H9 (cell line): ENCODE measurements around the gene NLRP9. TPM values are rescaled to one million over a fixed set of nuclear protein-coding genes. Genes with fewer than 3 reads are reported as not detected.
"Not testable (repeated sequence)": the region's sequence is repeated elsewhere in the genome, so short reads cannot be mapped to it uniquely, and the experiment has no call there.

Source experiments
- DNase-seq: peaks from one replicate; pipeline ENCODE4 v3.0.0-alpha.2; 2017
- H2AFZ ChIP-seq: one replicate; pipeline ENCODE4 v1.6.1; 2013; ENCODE audit warnings: mild to moderate bottlenecking, low read length, control low read depth, moderate library complexity
- H2AK5ac ChIP-seq: 2 replicates; pipeline ENCODE4 v1.6.1; 2013; ENCODE audit warnings: low read length, control low read depth, mixed read lengths; ENCODE audit not compliant: insufficient read length
- H2BK120ac ChIP-seq: one replicate; pipeline ENCODE4 v1.6.1; 2013; ENCODE audit warnings: low read depth, mild to moderate bottlenecking, low read length, control low read depth, inconsistent platforms; ENCODE audit not compliant: poor library complexity, severe bottlenecking
- H2BK12ac ChIP-seq: 2 replicates; pipeline ENCODE4 v1.6.1; 2013; ENCODE audit warnings: low read length, control low read depth, mixed read lengths, low read depth; ENCODE audit not compliant: insufficient read length
- H2BK15ac ChIP-seq: 2 replicates; pipeline ENCODE4 v1.6.1; 2013; ENCODE audit warnings: low read depth, low read length, control low read depth
- H2BK20ac ChIP-seq: one replicate; pipeline ENCODE4 v1.6.1; 2013; ENCODE audit warnings: low read depth, mild to moderate bottlenecking, low read length, control low read depth, inconsistent platforms; ENCODE audit not compliant: poor library complexity, severe bottlenecking
- H2BK5ac ChIP-seq: 2 replicates; pipeline ENCODE4 v1.6.1; 2013; ENCODE audit warnings: low read length, control low read depth, mixed read lengths; ENCODE audit not compliant: insufficient read length
- H3K14ac ChIP-seq: 2 replicates; pipeline ENCODE4 v1.6.1; 2013; ENCODE audit warnings: low read length, control low read depth; ENCODE audit not compliant: insufficient read depth
- H3K18ac ChIP-seq: 2 replicates; pipeline ENCODE4 v1.6.1; 2013; ENCODE audit warnings: low read depth, mild to moderate bottlenecking, mixed read lengths, low read length, control low read depth; ENCODE audit not compliant: insufficient read length
- H3K23ac ChIP-seq: 2 replicates; pipeline ENCODE4 v1.6.1; 2013; ENCODE audit warnings: low read length, control low read depth, mixed read lengths, low read depth; ENCODE audit not compliant: insufficient read length
- H3K23me2 ChIP-seq: 2 replicates; pipeline ENCODE4 v1.6.1; 2013; ENCODE audit warnings: low read depth, mild to moderate bottlenecking, mixed read lengths, low read length, control low read depth; ENCODE audit not compliant: insufficient read length, poor library complexity, severe bottlenecking
- H3K27ac ChIP-seq: 2 replicates; pipeline ENCODE4 v1.5.1; 2013; ENCODE audit warnings: low read length, control low read depth, mixed read lengths, low read depth; ENCODE audit not compliant: insufficient read length
- H3K27me3 ChIP-seq: 2 replicates; pipeline ENCODE4 v1.6.1; 2013; ENCODE audit warnings: low read length, control low read depth, inconsistent platforms; ENCODE audit not compliant: insufficient read depth
- H3K4ac ChIP-seq: 2 replicates; pipeline ENCODE4 v1.6.1; 2013; ENCODE audit warnings: low read depth, mild to moderate bottlenecking, control low read depth, inconsistent platforms, low read length, moderate library complexity
- H3K4me1 ChIP-seq: 2 replicates; pipeline ENCODE4 v1.6.1; 2013; ENCODE audit warnings: low read length, control low read depth, inconsistent platforms; ENCODE audit not compliant: insufficient read depth
- H3K4me2 ChIP-seq: 2 replicates; pipeline ENCODE4 v1.6.1; 2013; ENCODE audit warnings: low read length, control low read depth, mixed read lengths; ENCODE audit not compliant: insufficient read length, insufficient read depth
- H3K56ac ChIP-seq: 2 replicates; pipeline ENCODE4 v1.6.1; 2013; ENCODE audit warnings: low read depth, mild to moderate bottlenecking, mixed read lengths, low read length, control low read depth; ENCODE audit not compliant: insufficient read length
- H3K79me1 ChIP-seq: 2 replicates; pipeline ENCODE4 v1.6.1; 2013; ENCODE audit warnings: low read depth, mild to moderate bottlenecking, moderate library complexity, low read length, control low read depth, inconsistent platforms; ENCODE audit not compliant: insufficient read depth, poor library complexity, severe bottlenecking
- H3K79me2 ChIP-seq: 2 replicates; pipeline ENCODE4 v1.6.1; 2013; ENCODE audit warnings: low read length, control low read depth, inconsistent platforms; ENCODE audit not compliant: insufficient read depth
- H3K9ac ChIP-seq: 2 replicates; pipeline ENCODE4 v1.6.1; 2013; ENCODE audit warnings: low read length, control low read depth, mixed read lengths; ENCODE audit not compliant: insufficient read length; ENCODE audit errors: extremely low read depth
- H3K9me3 ChIP-seq: one replicate; pipeline ENCODE4 v1.6.1; 2013; ENCODE audit warnings: low read depth, low read length, inconsistent platforms; ENCODE audit not compliant: control insufficient read depth
- H3T11ph ChIP-seq: one replicate; pipeline ENCODE4 v1.6.1; 2013; ENCODE audit warnings: mild to moderate bottlenecking, low read length, control low read depth, inconsistent platforms
- H4K20me1 ChIP-seq: one replicate; pipeline ENCODE4 v1.6.1; 2013; ENCODE audit not compliant: control insufficient read depth, insufficient read length, insufficient read depth
- H4K5ac ChIP-seq: 2 replicates; pipeline ENCODE4 v1.6.1; 2013; ENCODE audit warnings: low read depth, mild to moderate bottlenecking, mixed read lengths, low read length, control low read depth; ENCODE audit not compliant: insufficient read length
- H4K8ac ChIP-seq: replicated peaks from 2 replicates; pipeline ENCODE4 v1.6.1; 2013; ENCODE audit warnings: low read length, control low read depth, mixed read lengths, low read depth; ENCODE audit not compliant: insufficient read length
- H4K91ac ChIP-seq: 2 replicates; pipeline ENCODE4 v1.6.1; 2013; ENCODE audit warnings: low read depth, mild to moderate bottlenecking, moderate library complexity, mixed read lengths, low read length, control low read depth; ENCODE audit not compliant: insufficient read length
- H3K27ac Mint-ChIP-seq, 3 experiments: 2 replicates in 2 of 3; 3 replicates in 1 of 3; pipeline ENCODE4 v1.8.0; 2020 to 2021; ENCODE audit warnings: mixed read lengths in 3 of 3, mild to moderate bottlenecking in 1 of 3, moderate library complexity in 1 of 3
- H3K27me3 Mint-ChIP-seq: 2 replicates; pipeline ENCODE4 v1.8.0; 2021; ENCODE audit warnings: low read depth, mild to moderate bottlenecking, moderate library complexity, mixed read lengths
- H3K36me3 Mint-ChIP-seq, 3 experiments: 2 replicates in 2 of 3; 3 replicates in 1 of 3; pipeline ENCODE4 v1.8.0; 2020 to 2021; ENCODE audit warnings: low read depth in 3 of 3, mixed read lengths in 3 of 3; ENCODE audit not compliant: insufficient read depth in 1 of 3
- H3K4me1 Mint-ChIP-seq, 2 experiments: 2 replicates each; pipeline ENCODE4 v1.8.0; 2020; ENCODE audit warnings: mixed read lengths in 2 of 2
- H3K4me3 Mint-ChIP-seq, 2 experiments: 2 replicates in 1 of 2; 3 replicates in 1 of 2; pipeline ENCODE4 v1.8.0; 2020 to 2021; ENCODE audit warnings: mild to moderate bottlenecking in 2 of 2, mixed read lengths in 2 of 2, moderate library complexity in 1 of 2
- H3K9me3 Mint-ChIP-seq, 2 experiments: 2 replicates in 1 of 2; 3 replicates in 1 of 2; pipeline ENCODE4 v1.8.0; 2020; ENCODE audit warnings: mild to moderate bottlenecking in 2 of 2, mixed read lengths in 2 of 2, moderate library complexity in 1 of 2
- WGBS: extraction: QIAGEN DNeasy Blood & Tissue Kit; methylation state at CpG from one replicate; pipeline ENCODE4 v1.1.7; 2013; ENCODE audit warnings: missing lambda C conversion rate, low lambda C conversion rate, mixed read lengths; ENCODE audit not compliant: insufficient read length; ENCODE audit errors: extremely low coverage; 5-methylcytosine and 5-hydroxymethylcytosine counted together
- total RNA-seq: library from RNA; stranded (reverse); gene quantifications from 2 replicates; pipeline ENCODE4 v1.2.1, GENCODE V29; 2021
- TF ChIP-seq, protein P1 (sequence below): fragments of 200-600 bp; sonication (generic); conservative IDR thresholded peaks from 3 replicates; pipeline ENCODE4 v1.8.0; 2021; ENCODE audit warnings: antibody characterized with exemption, mild to moderate bottlenecking

NLRP9 gene
- total RNA-seq, 1 experiment from 2014 or later, result not detected

DNA sequence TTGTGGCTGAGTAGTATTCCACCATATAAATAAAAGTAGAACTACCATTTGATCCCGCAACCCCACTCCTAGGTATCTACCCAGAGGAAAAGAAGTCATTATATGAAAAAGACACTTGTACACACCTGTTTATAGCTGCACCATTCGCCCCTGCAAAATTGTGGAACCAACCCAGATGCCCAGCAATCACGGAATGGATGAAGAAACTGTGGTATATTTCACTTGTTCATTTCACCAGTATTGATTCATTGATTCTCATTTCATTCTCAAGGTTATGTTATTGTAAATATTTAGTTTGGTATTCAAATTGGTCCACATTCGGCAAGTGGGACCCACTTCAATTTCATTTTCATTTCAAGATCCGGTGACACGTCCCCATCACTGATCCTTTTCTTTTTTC, 12.5 kb upstream of the NLRP9 start:
- Histone ChIP-seq H3K79me2 (peaks cover 2% of the 10 kb centered on the region; the same call in 1 of the 2 replicates), H3K23me2 (no peaks in the 10 kb centered on the region), H3K14ac (no peak overlapping the region), H4K8ac (no peak overlapping the region), H2BK120ac (no peak overlapping the region), H3K18ac (no peak overlapping the region), H2AFZ (no peak overlapping the region), H3K9me3 (peaks cover 73% of the 10 kb centered on the region), H3K23ac (no peak overlapping the region), H3K4ac (no peak overlapping the region), H4K91ac (no peak overlapping the region), H3K9ac (no peak overlapping the region), H3K56ac (no peak overlapping the region), H3K79me1 (no peaks in the 10 kb centered on the region), H4K20me1 (no peaks in the 10 kb centered on the region), H3T11ph (no peak overlapping the region), H3K4me2 (no peak overlapping the region), H2BK5ac (no peak overlapping the region), H2BK15ac (no peak overlapping the region), H2AK5ac (no peak overlapping the region), H3K27ac (no peak overlapping the region), H2BK20ac (no peak overlapping the region), H3K27me3 (no peaks in the 10 kb centered on the region), H4K5ac (no peak overlapping the region), H3K4me1 (no peaks in the 10 kb centered on the region), H2BK12ac (no peak overlapping the region)
- Mint-ChIP-seq H3K4me1 (no peaks in the 10 kb centered on the region), H3K36me3 (peaks cover 8 to 21% (median 14%) of the 10 kb centered on the region in 3 experiments; a peak in 6 of 7 replicates), H3K9me3 (peaks cover 74 to 81% of the 10 kb centered on the region in 2 experiments), H3K27ac (no peak overlapping the region), H3K27me3 (peaks cover 4% of the 10 kb centered on the region; the same call in 1 of the 2 replicates), H3K4me3 (no peak overlapping the region)
- no CpG with 5 or more reads among the region's 6 CpGs for WGBS
- TF ChIP-seq, protein P1, sequence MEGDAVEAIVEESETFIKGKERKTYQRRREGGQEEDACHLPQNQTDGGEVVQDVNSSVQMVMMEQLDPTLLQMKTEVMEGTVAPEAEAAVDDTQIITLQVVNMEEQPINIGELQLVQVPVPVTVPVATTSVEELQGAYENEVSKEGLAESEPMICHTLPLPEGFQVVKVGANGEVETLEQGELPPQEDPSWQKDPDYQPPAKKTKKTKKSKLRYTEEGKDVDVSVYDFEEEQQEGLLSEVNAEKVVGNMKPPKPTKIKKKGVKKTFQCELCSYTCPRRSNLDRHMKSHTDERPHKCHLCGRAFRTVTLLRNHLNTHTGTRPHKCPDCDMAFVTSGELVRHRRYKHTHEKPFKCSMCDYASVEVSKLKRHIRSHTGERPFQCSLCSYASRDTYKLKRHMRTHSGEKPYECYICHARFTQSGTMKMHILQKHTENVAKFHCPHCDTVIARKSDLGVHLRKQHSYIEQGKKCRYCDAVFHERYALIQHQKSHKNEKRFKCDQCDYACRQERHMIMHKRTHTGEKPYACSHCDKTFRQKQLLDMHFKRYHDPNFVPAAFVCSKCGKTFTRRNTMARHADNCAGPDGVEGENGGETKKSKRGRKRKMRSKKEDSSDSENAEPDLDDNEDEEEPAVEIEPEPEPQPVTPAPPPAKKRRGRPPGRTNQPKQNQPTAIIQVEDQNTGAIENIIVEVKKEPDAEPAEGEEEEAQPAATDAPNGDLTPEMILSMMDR, result no peak
- DNase-seq, result no peak

DNA sequence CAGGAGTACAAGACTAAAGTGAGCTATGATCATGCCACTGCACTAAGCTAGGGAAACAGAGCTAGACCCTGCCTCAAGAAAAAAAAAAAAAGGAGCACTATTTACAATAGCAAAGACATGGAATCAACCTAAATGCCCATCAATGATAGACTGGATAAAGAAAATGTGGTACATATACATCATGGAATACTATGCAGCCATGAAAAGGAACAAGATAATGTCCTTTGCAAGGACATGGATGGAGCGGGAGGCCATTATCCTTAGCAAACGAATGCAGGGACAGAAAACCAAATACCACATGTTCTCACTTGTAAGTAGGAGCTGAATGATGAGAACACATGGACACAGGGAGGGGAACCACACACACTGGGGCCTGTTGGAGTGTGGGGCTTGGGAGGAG, 7.8 kb downstream of the NLRP9 start:
- H3K18ac ChIP-seq, H2BK20ac ChIP-seq, DNase-seq, H3K4me1 ChIP-seq, H2BK120ac ChIP-seq, H3K27ac Mint-ChIP-seq, H3K56ac ChIP-seq, H3K79me2 ChIP-seq, H3K14ac ChIP-seq, H2BK5ac ChIP-seq, H3K9ac ChIP-seq, H4K5ac ChIP-seq, H3K4me3 Mint-ChIP-seq, H3K27ac ChIP-seq, H2BK15ac ChIP-seq, H4K20me1 ChIP-seq, H2AK5ac ChIP-seq, H3K79me1 ChIP-seq, H3K27me3 Mint-ChIP-seq, H4K8ac ChIP-seq, H4K91ac ChIP-seq, H3T11ph ChIP-seq, H3K23ac ChIP-seq, H3K4ac ChIP-seq, H2BK12ac ChIP-seq, H3K23me2 ChIP-seq, H3K4me2 ChIP-seq, H3K4me1 Mint-ChIP-seq, H3K27me3 ChIP-seq, H2AFZ ChIP-seq: not testable (repeated sequence)
- Mint-ChIP-seq H3K36me3 (peaks cover 0 to 33% (median 14%) of the 10 kb centered on the region in 3 experiments; a peak in 5 of 7 replicates), H3K9me3 (peaks cover 84 to 95% of the 10 kb centered on the region in 2 experiments)
- no CpG with 5 or more reads among the region's 2 CpGs for WGBS
- peaks cover 86% of the 10 kb centered on the region for H3K9me3 ChIP-seq
